ENCODE measurements around the gene SORBS1. TPM values are rescaled to one million over a fixed set of nuclear protein-coding genes. Genes with fewer than 3 reads are reported as not detected.

The SORBS1 gene
- total and polyA plus RNA-seq, 2 of the 13 experiments (the other 11 are each of a cell fraction or from before 2014, with no cell fraction given): 16.8 to 39.8 TPM

DNA sequence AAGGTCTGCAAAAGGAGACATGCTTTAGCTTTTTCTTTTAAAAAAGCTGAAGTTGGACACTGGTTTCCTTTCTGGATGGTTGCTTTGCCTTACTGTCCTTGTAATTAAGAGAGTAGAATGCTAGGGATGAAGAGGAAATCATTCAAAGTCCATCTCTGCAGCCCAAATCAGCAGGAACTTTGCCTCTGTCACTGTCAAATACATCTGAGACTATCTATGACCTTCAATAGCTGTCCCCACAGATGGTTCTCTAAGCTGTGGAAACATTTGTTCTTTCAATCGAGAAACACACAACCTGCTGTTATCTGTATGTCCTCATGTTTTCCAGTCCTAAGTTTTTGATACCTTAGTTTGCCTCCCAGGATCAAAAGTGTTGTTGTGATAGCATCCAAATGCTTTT lies 117.5 kb downstream of the SORBS1 start (continued):
- TF ChIP-seq, protein P1, sequence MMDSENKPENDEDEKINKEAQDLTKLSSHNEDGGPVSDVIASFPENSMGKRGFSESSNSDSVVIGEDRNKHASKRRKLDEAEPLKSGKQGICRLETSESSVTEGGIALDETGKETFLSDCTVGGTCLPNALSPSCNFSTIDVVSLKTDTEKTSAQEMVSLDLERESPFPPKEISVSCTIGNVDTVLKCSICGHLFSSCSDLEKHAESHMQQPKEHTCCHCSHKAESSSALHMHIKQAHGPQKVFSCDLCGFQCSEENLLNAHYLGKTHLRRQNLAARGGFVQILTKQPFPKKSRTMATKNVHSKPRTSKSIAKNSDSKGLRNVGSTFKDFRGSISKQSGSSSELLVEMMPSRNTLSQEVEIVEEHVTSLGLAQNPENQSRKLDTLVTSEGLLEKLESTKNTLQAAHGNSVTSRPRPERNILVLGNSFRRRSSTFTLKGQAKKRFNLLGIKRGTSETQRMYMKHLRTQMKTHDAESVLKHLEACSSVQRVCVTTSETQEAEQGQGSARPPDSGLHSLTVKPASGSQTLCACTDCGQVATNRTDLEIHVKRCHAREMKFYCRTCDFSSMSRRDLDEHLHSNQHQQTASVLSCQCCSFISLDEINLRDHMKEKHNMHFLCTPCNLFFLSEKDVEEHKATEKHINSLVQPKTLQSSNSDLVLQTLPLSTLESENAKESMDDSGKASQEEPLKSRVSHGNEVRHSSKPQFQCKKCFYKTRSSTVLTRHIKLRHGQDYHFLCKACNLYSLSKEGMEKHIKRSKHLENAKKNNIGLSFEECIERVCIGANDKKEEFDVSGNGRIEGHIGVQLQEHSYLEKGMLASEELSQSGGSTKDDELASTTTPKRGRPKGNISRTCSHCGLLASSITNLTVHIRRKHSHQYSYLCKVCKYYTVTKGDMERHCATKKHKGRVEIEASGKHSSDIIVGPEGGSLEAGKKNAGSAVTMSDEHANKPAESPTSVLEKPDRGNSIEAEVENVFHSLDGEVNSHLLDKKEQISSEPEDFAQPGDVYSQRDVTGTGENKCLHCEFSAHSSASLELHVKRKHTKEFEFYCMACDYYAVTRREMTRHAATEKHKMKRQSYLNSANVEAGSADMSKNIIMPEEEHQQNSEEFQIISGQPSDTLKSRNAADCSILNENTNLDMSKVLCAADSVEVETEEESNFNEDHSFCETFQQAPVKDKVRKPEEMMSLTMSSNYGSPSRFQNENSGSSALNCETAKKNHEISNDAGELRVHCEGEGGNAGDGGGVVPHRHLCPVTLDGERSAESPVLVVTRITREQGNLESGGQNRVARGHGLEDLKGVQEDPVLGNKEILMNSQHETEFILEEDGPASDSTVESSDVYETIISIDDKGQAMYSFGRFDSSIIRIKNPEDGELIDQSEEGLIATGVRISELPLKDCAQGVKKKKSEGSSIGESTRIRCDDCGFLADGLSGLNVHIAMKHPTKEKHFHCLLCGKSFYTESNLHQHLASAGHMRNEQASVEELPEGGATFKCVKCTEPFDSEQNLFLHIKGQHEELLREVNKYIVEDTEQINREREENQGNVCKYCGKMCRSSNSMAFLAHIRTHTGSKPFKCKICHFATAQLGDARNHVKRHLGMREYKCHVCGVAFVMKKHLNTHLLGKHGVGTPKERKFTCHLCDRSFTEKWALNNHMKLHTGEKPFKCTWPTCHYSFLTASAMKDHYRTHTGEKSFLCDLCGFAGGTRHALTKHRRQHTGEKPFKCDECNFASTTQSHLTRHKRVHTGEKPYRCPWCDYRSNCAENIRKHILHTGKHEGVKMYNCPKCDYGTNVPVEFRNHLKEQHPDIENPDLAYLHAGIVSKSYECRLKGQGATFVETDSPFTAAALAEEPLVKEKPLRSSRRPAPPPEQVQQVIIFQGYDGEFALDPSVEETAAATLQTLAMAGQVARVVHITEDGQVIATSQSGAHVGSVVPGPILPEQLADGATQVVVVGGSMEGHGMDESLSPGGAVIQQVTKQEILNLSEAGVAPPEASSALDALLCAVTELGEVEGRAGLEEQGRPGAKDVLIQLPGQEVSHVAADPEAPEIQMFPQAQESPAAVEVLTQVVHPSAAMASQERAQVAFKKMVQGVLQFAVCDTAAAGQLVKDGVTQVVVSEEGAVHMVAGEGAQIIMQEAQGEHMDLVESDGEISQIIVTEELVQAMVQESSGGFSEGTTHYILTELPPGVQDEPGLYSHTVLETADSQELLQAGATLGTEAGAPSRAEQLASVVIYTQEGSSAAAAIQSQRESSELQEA (CRISPR knock-in tag; IDR thresholded peaks at IDR 0.05; ENCODE audit: not compliant biosample characterization): no peak
- TF ChIP-seq ZNF367 (CRISPR knock-in tag; IDR thresholded peaks at IDR 0.05; ENCODE audit: borderline replicate concordance) (no peak), SMARCE1 (IDR thresholded peaks at IDR 0.05; ENCODE audit: borderline replicate concordance) (no peak), NFKB2 (CRISPR knock-in tag; IDR thresholded peaks at IDR 0.05; ENCODE audit: borderline replicate concordance) (no peak), ZSCAN25 (CRISPR knock-in tag; IDR thresholded peaks at IDR 0.05) (no peak), SRF (IDR thresholded peaks at IDR 0.05; ENCODE audit: low read depth, low read length) (no peak), ZSCAN20 (CRISPR knock-in tag; IDR thresholded peaks at IDR 0.05; ENCODE audit: borderline replicate concordance) (no peak), RBM39 (IDR thresholded peaks at IDR 0.05; ENCODE audit: low read depth, low read length, poor library complexity, severe bottlenecking) (no peak), SALL2 (CRISPR knock-in tag; IDR thresholded peaks at IDR 0.05) (no peak), EZH2 (conservative IDR thresholded peaks at IDR 0.05; ENCODE audit: low read depth, low read length) (no peak), KLF6 (CRISPR knock-in tag; IDR thresholded peaks at IDR 0.05) (no peak), ZBTB20 (CRISPR knock-in tag; IDR thresholded peaks at IDR 0.05; ENCODE audit: borderline replicate concordance, low read depth) (no peak), PCBP1 (IDR thresholded peaks at IDR 0.05; ENCODE audit: borderline replicate concordance, low read depth, low read length) (no peak), ZNF292 (CRISPR knock-in tag; IDR thresholded peaks at IDR 0.05; ENCODE audit: borderline replicate concordance, low read depth) (no peak), THAP11 (CRISPR knock-in tag; IDR thresholded peaks at IDR 0.05) (no peak), ZFX (CRISPR knock-in tag; IDR thresholded peaks at IDR 0.05; ENCODE audit: low read depth) (no peak)
- TF ChIP-seq, protein P2, sequence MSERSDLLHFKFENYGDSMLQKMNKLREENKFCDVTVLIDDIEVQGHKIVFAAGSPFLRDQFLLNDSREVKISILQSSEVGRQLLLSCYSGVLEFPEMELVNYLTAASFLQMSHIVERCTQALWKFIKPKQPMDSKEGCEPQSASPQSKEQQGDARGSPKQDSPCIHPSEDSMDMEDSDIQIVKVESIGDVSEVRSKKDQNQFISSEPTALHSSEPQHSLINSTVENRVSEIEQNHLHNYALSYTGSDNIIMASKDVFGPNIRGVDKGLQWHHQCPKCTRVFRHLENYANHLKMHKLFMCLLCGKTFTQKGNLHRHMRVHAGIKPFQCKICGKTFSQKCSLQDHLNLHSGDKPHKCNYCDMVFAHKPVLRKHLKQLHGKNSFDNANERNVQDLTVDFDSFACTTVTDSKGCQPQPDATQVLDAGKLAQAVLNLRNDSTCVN (CRISPR knock-in tag; IDR thresholded peaks at IDR 0.05; ENCODE audit: borderline replicate concordance): no peak
- TF ChIP-seq, protein P3, sequence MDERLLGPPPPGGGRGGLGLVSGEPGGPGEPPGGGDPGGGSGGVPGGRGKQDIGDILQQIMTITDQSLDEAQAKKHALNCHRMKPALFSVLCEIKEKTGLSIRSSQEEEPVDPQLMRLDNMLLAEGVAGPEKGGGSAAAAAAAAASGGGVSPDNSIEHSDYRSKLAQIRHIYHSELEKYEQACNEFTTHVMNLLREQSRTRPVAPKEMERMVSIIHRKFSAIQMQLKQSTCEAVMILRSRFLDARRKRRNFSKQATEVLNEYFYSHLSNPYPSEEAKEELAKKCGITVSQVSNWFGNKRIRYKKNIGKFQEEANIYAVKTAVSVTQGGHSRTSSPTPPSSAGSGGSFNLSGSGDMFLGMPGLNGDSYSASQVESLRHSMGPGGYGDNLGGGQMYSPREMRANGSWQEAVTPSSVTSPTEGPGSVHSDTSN (CRISPR knock-in tag; IDR thresholded peaks at IDR 0.05): no peak
- TF ChIP-seq, protein P4, sequence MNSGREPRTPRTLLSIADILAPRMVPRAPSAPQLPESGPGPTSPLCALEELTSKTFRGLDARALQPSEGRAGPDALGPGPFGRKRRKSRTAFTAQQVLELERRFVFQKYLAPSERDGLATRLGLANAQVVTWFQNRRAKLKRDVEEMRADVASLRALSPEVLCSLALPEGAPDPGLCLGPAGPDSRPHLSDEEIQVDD (CRISPR knock-in tag; IDR thresholded peaks at IDR 0.05; ENCODE audit: borderline replicate concordance): no peak
